PC-9 (cell line): ENCODE data around the gene PBX1.

Source experiments
- CTCF ChIP-seq: fragments of 200-600 bp; sonication (generic); conservative IDR thresholded peaks from 2 replicates; pipeline ENCODE4 v1.6.1; 2017; ENCODE audit warnings: mixed run types, antibody characterized with exemption, mild to moderate bottlenecking, moderate library complexity
- EZH2 ChIP-seq: fragments of 200-600 bp; sonication (generic); IDR thresholded peaks from 2 replicates; pipeline ENCODE4 v1.8.0; 2017; ENCODE audit warnings: antibody characterized with exemption, low read depth

- TF ChIP-seq CTCF: no peak
- no peak for TF ChIP-seq EZH2
These were observed 180.2 kb downstream of the PBX1 start for GRCh38 chr1:164739189-164739588.
